Measurements from ENCODE around the gene KHNYN.

DNA sequence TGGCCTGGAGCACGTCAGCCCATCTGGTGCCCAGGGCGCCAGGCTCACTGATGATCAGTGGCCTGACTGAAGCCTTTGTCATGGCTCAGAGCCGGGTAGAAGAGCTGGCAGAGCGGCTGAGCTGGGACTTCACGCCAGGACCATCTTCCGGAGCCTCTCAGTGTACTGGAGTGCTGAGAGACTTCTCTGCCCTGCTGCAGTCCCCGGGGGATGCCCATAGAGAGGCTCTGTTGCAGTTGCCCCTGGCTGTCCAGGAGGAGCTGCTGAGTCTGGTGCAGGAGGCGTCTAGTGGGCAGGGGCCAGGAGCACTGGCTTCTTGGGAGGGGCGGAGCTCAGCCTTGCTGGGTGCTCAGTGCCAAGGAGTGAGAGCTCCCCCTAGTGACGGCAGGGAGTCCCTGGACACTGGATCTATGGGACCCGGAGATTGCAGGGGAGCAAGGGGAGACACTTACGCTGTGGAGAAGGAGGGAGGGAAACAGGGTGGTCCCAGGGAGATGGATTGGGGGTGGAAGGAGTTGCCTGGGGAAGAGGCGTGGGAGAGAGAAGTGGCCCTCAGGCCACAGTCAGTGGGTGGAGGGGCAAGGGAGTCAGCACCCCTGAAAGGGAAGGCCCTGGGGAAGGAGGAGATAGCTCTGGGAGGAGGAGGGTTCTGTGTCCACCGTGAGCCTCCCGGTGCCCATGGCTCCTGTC is 2.0 kb downstream of the KHNYN start:
- TF ChIP-seq ZNF274 (IDR thresholded peaks at IDR 0.05; ENCODE audit: low read depth, low read length) (no peak), SUZ12 (IDR thresholded peaks at IDR 0.05; ENCODE audit: extremely low read depth, insufficient read depth, insufficient read length) (no peak), YY1 (IDR thresholded peaks at IDR 0.05; ENCODE audit: insufficient read depth, insufficient read length) (no peak)
